Skin epidermis (tissue), 12 donors: ENCODE data around the gene EARS2.
"Not testable (repeated sequence)": the region's sequence is repeated elsewhere in the genome, so short reads cannot be mapped to it uniquely, and the experiment has no call there.

Experiments
- H3K27ac ChIP-seq, 21 experiments: fragments of 200-600 bp; sonication (generic) in 11 of 21; one replicate each; pipeline ENCODE4 v1.5.0; 2020; ENCODE audit warnings: mild to moderate bottlenecking in 3 of 21, inconsistent platforms in 2 of 21, moderate library complexity in 2 of 21
- H3K4me3 ChIP-seq, 7 experiments: fragments of 200-600 bp; sonication (generic) in 2 of 7; one replicate each; pipeline ENCODE4 v1.5.0; 2020; ENCODE audit warnings: inconsistent platforms in 2 of 7, mild to moderate bottlenecking in 2 of 7, moderate library complexity in 1 of 7

The EARS2 gene

DNA sequence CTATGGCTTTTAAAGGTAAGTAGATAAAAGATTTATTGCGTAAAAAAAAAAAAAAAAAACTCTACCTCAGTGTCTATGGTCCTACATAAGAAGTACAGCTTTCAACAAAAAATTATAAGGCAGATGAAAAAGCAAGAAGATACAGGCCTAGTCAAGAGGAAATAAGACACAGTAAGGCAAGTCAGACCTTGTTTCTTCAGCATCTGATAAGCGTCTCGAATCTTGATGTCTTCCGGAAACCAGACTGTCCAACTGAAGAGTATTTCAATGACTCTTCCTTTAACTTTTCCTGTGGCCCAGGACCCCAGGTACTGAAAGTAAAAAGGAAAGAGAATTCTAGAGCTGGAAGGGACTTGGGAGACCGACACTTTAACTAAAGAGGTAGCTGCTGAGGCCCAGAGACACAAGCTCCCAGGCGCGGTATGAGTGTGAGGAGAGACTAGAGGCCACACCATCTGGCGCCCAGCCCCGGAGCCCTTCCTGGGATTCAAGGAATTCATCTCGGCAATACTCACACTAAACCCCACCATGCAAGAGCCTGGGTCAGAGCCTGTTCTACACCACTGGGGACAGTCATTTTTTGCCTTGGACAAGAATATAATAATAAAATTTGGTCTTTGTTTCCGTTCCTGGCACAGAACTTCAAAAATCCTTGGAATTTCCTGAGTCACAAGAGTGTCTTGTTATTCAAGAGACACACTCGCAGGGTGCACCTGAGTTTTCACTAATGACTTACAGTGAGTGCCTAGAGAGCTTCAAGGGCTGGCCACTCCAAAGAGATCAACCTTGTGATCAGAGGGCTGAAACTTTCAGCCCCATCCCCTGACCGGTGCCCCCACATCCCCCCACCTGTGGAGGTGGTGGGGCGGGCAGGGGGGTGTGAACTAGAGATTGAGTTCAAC is 65.4 kb downstream of the EARS2 start:
- peak overlapping the region in 9 of 21 experiments; percentile 17 to 63 (median 60) for H3K27ac ChIP-seq

DNA sequence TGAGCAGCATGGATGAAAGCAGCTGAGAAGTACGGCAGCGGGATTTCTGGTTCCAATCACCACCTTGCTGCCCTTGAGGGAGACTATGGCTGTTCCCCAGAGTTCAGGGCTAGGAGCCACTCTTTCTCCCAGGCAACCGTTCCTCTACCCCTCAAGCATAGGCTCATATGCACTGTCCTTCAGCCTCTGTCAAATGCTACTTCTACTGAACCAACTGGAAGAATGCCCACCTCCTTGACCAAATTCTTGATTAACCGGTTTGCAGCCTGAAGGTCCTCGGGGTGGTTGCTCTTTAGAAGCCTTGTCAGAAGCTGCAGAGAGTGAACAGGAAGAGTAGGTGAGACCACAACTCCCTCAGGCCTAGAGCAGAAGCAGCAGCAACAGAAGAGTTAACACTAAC is 70.7 kb downstream of the EARS2 start:
- Histone ChIP-seq H3K27ac (no peak overlapping the region), H3K4me3 (no peak overlapping the region)

More for the DNA sequence above, 65.4 kb downstream of the EARS2 start:
- H3K4me3 ChIP-seq: no peak overlapping the region

DNA sequence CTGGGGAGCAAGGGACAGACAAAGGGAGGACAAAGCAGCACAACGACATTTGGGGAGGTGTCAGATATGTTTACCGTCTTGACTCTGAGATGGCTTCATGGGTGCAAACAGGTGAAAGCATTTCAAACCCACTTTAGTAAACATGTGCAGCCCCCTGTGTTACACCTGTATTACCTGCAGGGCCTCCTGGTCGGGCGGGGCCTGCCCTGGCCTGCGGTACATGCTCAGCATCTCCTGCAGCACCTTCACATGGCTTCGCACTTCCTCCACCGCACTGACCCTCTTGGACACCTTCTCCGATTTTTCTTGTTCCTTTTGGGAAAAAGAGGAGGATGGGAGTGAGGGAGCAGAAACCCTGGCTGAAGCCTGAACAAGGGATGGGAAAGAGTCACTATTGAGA is 71.3 kb downstream of the EARS2 start:
- no peak overlapping the region for H3K27ac ChIP-seq
- H3K4me3 ChIP-seq: no peak overlapping the region

DNA sequence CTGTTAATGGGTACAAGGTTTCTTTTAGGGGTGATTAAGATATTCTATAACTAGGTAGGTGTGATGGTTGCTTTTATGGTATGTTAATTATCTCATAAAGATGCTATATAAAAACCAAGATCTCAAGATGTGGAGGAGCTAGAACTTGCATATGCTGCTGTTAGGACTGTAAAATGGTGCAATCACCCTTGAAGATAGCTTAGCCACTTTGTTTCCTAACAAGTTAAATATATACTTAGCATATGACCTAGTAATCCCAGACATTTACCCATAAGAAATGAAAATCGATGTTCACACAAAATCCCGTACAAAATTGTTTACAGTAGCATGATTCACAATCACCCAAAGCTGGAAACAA is 71.9 kb downstream of the EARS2 start:
- Histone ChIP-seq H3K27ac (no peak overlapping the region), H3K4me3 (no peak overlapping the region)

DNA sequence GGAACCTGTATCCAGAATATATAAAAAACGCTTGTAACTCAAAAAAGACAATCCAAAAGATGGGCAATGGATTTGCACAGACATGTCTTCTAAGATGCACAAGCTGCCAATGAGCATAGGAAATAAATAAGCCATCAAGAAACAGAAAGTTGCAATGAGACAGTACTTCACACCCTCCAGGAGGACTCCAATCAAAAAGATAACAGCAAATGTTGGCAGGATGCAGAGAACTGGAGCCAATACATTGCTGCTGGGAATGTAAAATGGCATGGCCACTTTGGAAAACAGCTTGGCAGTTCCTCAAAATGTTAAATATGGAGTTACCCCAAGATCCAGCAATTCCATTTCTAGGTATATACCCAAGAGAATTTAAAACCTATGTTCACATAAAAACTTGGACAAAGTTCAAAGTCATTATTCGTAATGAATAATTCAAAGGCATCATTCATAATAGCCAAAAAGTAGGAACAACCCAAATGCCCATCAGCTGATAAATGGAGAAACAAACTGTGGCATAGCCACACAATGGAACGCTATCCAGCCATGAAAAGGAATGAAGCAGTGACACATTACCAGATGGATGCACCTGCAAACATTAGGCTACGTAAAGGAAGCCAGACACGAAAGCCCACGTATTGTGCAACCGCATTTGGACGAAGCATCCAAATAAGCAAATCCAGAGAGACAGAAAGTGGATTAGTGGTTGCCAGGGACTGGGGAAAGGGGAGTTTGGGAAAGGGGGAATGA is 72.5 kb downstream of the EARS2 start:
- no peak overlapping the region for H3K4me3 ChIP-seq

DNA sequence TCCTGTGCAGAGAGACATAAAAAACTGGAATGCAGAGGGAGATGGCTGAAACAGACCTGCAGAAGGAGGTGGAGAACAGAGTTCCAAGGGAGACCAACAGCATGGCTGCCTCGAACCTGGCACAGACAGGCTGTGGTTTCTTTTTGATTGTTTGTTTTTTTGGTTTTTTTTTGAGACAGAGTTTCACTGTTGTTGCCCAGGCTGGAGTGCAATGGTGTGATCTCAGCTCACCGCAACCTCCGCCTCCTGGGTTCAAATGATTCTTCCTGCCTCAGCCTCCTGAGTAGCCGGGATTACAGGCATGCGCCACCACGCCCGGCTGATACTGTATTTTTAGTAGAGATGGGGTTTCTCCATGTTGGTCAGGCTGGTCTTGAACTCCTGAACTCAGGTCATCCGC is 73.7 kb downstream of the EARS2 start:
- H3K4me3 ChIP-seq: not testable (repeated sequence)
- H3K27ac ChIP-seq: peak overlapping the region in 2 of 21 experiments; percentile 5 to 65

More for the DNA sequence above, 72.5 kb downstream of the EARS2 start:
- H3K27ac ChIP-seq: no peak overlapping the region

DNA sequence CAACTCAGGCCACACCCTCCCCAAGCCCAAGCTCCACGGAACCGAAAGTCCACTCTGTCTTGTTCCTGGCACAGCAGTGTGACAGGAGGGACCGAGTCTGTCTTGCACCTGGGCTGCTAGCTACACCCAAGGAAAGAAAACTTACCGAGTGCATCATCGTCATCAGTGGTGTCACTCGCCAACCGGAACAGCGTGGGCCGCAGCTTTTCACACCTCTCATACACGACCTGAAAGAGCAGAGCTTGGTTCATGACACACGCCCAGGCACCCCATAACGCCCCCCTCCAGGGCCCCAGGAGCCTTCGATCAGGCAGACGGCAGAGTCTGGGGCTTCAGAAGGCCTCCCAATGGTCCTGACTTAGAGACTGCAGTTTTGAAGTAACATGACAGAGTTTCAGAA is 74.4 kb downstream of the EARS2 start:
- no peak overlapping the region for H3K4me3 ChIP-seq

DNA sequence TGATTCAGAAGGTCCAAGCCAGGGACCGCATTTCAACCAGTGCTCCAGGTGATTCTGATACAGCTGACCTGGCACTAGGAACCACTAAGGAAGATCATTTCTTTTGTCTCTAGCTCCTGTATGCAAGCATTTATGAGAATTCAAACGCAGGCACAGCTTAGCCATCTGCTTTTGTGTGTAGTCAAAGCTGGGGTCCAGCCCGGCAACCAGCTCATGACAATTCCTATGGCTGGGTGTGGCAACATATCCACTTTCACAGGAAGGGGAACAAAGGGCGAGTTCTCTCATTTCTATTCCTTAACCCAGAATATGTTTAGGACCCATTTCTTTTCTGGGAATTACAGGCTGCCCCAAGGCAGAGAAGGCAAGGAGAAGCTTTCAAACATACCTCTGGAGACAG is 76.9 kb downstream of the EARS2 start:
- no peak overlapping the region for H3K27ac ChIP-seq
- no peak overlapping the region for H3K4me3 ChIP-seq

More for the DNA sequence above, 74.4 kb downstream of the EARS2 start:
- H3K27ac ChIP-seq: peak overlapping the region in 1 of 21 experiments; percentile 65

DNA sequence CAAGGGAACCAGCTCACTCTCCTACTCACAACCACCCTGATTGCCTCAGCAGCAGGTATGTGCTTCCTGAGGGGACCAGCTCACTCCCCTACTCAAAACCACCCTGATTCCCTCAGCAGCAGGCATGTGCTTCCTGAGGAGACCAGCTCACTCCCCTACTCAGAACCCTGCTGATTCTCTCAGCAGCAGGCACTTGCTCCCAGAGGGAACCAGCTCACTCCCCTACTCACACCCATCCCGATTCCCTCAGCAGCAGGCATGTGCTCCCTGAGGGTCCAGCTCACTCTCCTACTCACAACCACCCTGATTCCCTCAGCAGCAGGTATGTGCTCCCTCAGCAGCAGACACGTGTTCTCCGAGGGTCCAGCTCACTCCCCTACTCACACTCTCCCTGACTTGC is 78.0 kb downstream of the EARS2 start:
- Histone ChIP-seq H3K27ac (no peak overlapping the region), H3K4me3 (no peak overlapping the region)

DNA sequence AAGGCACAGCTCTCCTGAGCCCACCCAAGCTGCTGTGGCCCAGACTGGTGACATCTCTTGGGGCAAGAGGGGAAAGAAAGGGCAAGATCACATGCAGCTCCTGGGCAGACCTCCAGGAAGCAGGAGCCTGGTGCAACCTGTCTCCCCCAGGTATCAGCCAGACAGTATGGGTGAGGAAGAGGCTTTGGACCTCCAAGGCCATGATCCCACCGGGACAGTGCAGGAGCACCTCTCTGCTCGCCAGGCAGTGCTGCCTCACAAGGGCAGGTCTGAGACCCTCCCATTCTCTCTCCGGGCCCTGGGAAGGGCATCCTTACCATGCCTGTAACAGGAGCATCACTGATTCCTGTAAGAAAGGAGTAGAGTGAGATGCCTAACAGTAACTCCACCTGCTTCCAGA is 78.6 kb downstream of the EARS2 start:
- H3K4me3 ChIP-seq: no peak overlapping the region
- H3K27ac ChIP-seq: no peak overlapping the region

DNA sequence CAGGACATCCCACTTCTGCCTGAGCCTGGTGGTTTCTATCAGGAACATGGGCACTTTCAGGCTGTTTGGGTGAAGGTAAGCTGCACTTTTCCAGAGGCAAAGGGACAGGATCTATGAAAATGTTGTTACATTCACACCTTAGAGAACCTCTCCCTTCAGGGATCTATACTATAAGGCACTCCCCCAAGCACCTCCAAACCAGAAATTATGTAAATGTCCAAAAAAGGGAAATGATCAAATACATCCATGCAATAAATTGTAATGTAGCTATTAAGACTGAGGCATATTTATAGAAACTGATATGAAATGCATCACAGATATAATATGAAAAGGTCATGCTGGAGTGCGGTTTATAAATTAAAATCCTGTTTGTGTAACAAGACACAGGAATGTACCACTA is 80.9 kb downstream of the EARS2 start:
- H3K27ac ChIP-seq: no peak overlapping the region
- H3K4me3 ChIP-seq: no peak overlapping the region
